Keratinocyte (primary cell): Measurements from ENCODE around the gene NLRP10. TPM values are rescaled to one million over a fixed set of nuclear protein-coding genes. Genes with fewer than 3 reads are reported as not detected.

Source experiments
- DNase-seq: peaks from one replicate; pipeline ENCODE4 v3.0.0-alpha.2; 2011; ENCODE audit warnings: low read depth, missing footprints, low spot score
- FAIRE-seq: peaks from 2 replicates; lab custom pipeline; 2011; peaks lifted over from hg19 to GRCh38; lab: Jason Lieb, UNC
- H2AFZ ChIP-seq: 2 replicates; pipeline ENCODE4 v1.6.0; 2012; ENCODE audit warnings: low read length, control low read depth, inconsistent platforms; ENCODE audit not compliant: control insufficient read depth
- H3K27ac ChIP-seq: 2 replicates; pipeline ENCODE4 v1.5.1; 2011; ENCODE audit warnings: low read length; ENCODE audit not compliant: control insufficient read depth, insufficient read depth
- H3K27me3 ChIP-seq: 3 replicates; pipeline ENCODE4 v1.6.0; 2011; ENCODE audit warnings: low read length; ENCODE audit not compliant: control insufficient read depth, insufficient read depth; ENCODE audit errors: extremely low read depth
- H3K36me3 ChIP-seq, 2 experiments: 2 replicates in 1 of 2; 3 replicates in 1 of 2; pipeline ENCODE4 v1.5.1; 2011; ENCODE audit warnings: low read length in 2 of 2, mild to moderate bottlenecking in 1 of 2; ENCODE audit not compliant: control insufficient read depth in 2 of 2, insufficient read depth in 2 of 2; ENCODE audit errors: extremely low read depth in 1 of 2
- H3K4me1 ChIP-seq: 3 replicates; pipeline ENCODE4 v1.5.1; 2011; ENCODE audit warnings: low read length; ENCODE audit not compliant: control insufficient read depth, insufficient read depth; ENCODE audit errors: extremely low read depth
- H3K4me2 ChIP-seq: 3 replicates; pipeline ENCODE4 v1.6.0; 2011; ENCODE audit warnings: low read depth, low read length; ENCODE audit not compliant: control insufficient read depth, insufficient read depth; ENCODE audit errors: extremely low read depth
- H3K4me3 ChIP-seq, 3 experiments: fragments of 200-600 bp in 1 of 3; sonication (generic) in 1 of 3; 2 replicates in 2 of 3; 3 replicates in 1 of 3; pipeline ENCODE4 v1.5.1; 2011 to 2016; ENCODE audit warnings: low read length in 3 of 3, mild to moderate bottlenecking in 3 of 3, control low read depth in 2 of 3, inconsistent platforms in 1 of 3, low read depth in 1 of 3, mixed read lengths in 1 of 3, mixed run types in 1 of 3, moderate library complexity in 1 of 3; ENCODE audit not compliant: control insufficient read depth in 2 of 3, insufficient read depth in 2 of 3; ENCODE audit errors: extremely low read depth in 1 of 3
- H3K79me2 ChIP-seq: 2 replicates; pipeline ENCODE4 v1.6.0; 2012; ENCODE audit warnings: low read length; ENCODE audit not compliant: control insufficient read depth, insufficient read depth
- H3K9ac ChIP-seq: 3 replicates; pipeline ENCODE4 v1.6.0; 2011; ENCODE audit warnings: low read length; ENCODE audit not compliant: control insufficient read depth, insufficient read depth; ENCODE audit errors: extremely low read depth
- H3K9me1 ChIP-seq: 3 replicates; pipeline ENCODE4 v1.6.0; 2011; ENCODE audit warnings: low read length; ENCODE audit not compliant: control insufficient read depth, insufficient read depth; ENCODE audit errors: extremely low read depth
- H3K9me3 ChIP-seq: 2 replicates; pipeline ENCODE4 v1.5.1; 2012; ENCODE audit warnings: low read depth, low read length; ENCODE audit not compliant: control insufficient read depth
- H4K20me1 ChIP-seq: 3 replicates; pipeline ENCODE4 v1.6.0; 2011; ENCODE audit warnings: low read length; ENCODE audit not compliant: control insufficient read depth, insufficient read depth; ENCODE audit errors: extremely low read depth
- CTCF ChIP-seq, 3 experiments: IDR thresholded peaks in 1 of 3; conservative IDR thresholded peaks in 1 of 3; optimal IDR thresholded peaks in 1 of 3; 2 replicates in 2 of 3; 3 replicates in 1 of 3; pipeline versions ENCODE3 to v1.5.1; 2011; ENCODE audit warnings: low read length in 3 of 3, mild to moderate bottlenecking in 3 of 3, moderate library complexity in 2 of 3, control low read depth in 1 of 3, inconsistent platforms in 1 of 3; ENCODE audit not compliant: insufficient read depth in 2 of 3; ENCODE audit errors: extremely low read depth in 1 of 3
- EZH2 ChIP-seq: IDR thresholded peaks from one replicate; pipeline ENCODE4 v1.6.1; 2012; ENCODE audit warnings: inconsistent platforms, mild to moderate bottlenecking, low read length, moderate library complexity
- dilution Hi-C: fragments of 300-500 bp; cut with MboI; formaldehyde crosslinking; loops from one replicate; pipeline ENCODE4 v1.7.0; 2020; ENCODE audit warnings: low sequenced_read_pairs; ENCODE audit not compliant: extremely low pct_ligation_motif_present
- polyA plus RNA-seq, 5 experiments: library from polyadenylated mRNA; depleted of rRNA in 3 of 5; stranded (reverse) in 3 of 5; stranded (forward) in 1 of 5; unstranded in 1 of 5; fragments of >200 nt; gene quantifications; 1 replicate in 1 of 5; 2 replicates in 3 of 5; 3 replicates in 1 of 5; pipeline versions ENCODE4 v1.2.1 to v1.2.3, GENCODE V29; 2011 to 2012; ENCODE audit warnings: missing spikeins in 2 of 5, low read depth in 1 of 5, low replicate concordance in 1 of 5

NLRP10 gene
- polyA plus RNA-seq, 1 donor (not counting 4 experiments of a cell fraction or from before 2014, with no cell fraction given), result 7.1 TPM

GRCh38 chr11:8002676-8003075, 37.4 kb upstream of the NLRP10 start:
- dilution Hi-C loops, result no loop called here
- DNase-seq (no peak), FAIRE-seq (no peak)

GRCh38 chr11:8000390-8000789, 35.1 kb upstream of the NLRP10 start:
- Histone ChIP-seq H3K9me3 (no peaks in the 10 kb centered on the region), H3K4me3 (no peak overlapping the region), H4K20me1 (no peaks in the 10 kb centered on the region), H2AFZ (no peak overlapping the region), H3K4me1 (no peaks in the 10 kb centered on the region), H3K27ac (no peak overlapping the region), H3K9ac (no peak overlapping the region), H3K36me3 (peaks cover 15% of the 10 kb centered on the region in 2 experiments), H3K79me2 (no peaks in the 10 kb centered on the region), H3K27me3 (no peaks in the 10 kb centered on the region), H3K4me2 (no peak overlapping the region), H3K9me1 (no peaks in the 10 kb centered on the region)
- dilution Hi-C loops, result no loop called here
- DNase-seq (no peak), FAIRE-seq (no peak)
- TF ChIP-seq EZH2 (no peak), CTCF (optimal IDR thresholded peaks at IDR 0.05 in 1 of 3, IDR thresholded peaks at IDR 0.05 in 1 of 3, conservative IDR thresholded peaks at IDR 0.05 in 1 of 3; ENCODE audit: extremely low read depth in 1 of 3, insufficient read depth in 2 of 3, low read length in 3 of 3) (no peak)

More at GRCh38 chr11:8002676-8003075, 37.4 kb upstream of the NLRP10 start:
- H3K9me3 ChIP-seq, result no peaks in the 10 kb centered on the region
- H3K4me3 ChIP-seq, result no peak overlapping the region
- no peak overlapping the region for H3K4me2 ChIP-seq
- no peak overlapping the region for H3K27ac ChIP-seq
- no peaks in the 10 kb centered on the region for H4K20me1 ChIP-seq
- peaks cover 0 to 6% of the 10 kb centered on the region in 2 experiments for H3K36me3 ChIP-seq
- TF ChIP-seq EZH2, result no peak
- TF ChIP-seq CTCF (optimal IDR thresholded peaks at IDR 0.05 in 1 of 3, IDR thresholded peaks at IDR 0.05 in 1 of 3, conservative IDR thresholded peaks at IDR 0.05 in 1 of 3; ENCODE audit: extremely low read depth in 1 of 3, insufficient read depth in 2 of 3, low read length in 3 of 3), result no peak
- H3K79me2 ChIP-seq, result no peaks in the 10 kb centered on the region
- H3K9ac ChIP-seq, result no peak overlapping the region
- no peak overlapping the region for H2AFZ ChIP-seq
- H3K27me3 ChIP-seq, result no peaks in the 10 kb centered on the region
- H3K9me1 ChIP-seq, result no peaks in the 10 kb centered on the region
- no peaks in the 10 kb centered on the region for H3K4me1 ChIP-seq
